ENCODE data around the gene NPEPPS.
"Not testable (repeated sequence)": the region's sequence is repeated elsewhere in the genome, so short reads cannot be mapped to it uniquely, and the experiment has no call there.

NPEPPS gene

GRCh38 chr17:47560517-47561043 lies 29.7 kb downstream of the NPEPPS start:
- DNase-seq (ENCODE audit: low read depth in 3 of 3), result not testable (repeated sequence)

GRCh38 chr17:47561698-47562405 lies 30.9 kb downstream of the NPEPPS start:
- not testable (repeated sequence) for DNase-seq (ENCODE audit: low read depth in 3 of 3)

- not testable (repeated sequence) for DNase-seq (ENCODE audit: low read depth in 3 of 3)
These were observed 31.4 kb downstream of the NPEPPS start for GRCh38 chr17:47562406-47562705.

- not testable (repeated sequence) for DNase-seq (ENCODE audit: low read depth in 3 of 3)
These were observed 36.4 kb downstream of the NPEPPS start for GRCh38 chr17:47567261-47567660.

- not testable (repeated sequence) for DNase-seq (ENCODE audit: low read depth in 3 of 3)
These were observed 41.7 kb downstream of the NPEPPS start for GRCh38 chr17:47572561-47572960.

- DNase-seq (ENCODE audit: low read depth in 3 of 3), result not testable (repeated sequence)
These were observed 51.5 kb downstream of the NPEPPS start for GRCh38 chr17:47582416-47582815.

- not testable (repeated sequence) for DNase-seq (ENCODE audit: low read depth in 3 of 3)
These were observed 55.6 kb downstream of the NPEPPS start for GRCh38 chr17:47586378-47587055.

- not testable (repeated sequence) for DNase-seq (ENCODE audit: low read depth in 3 of 3)
These were observed 62.6 kb downstream of the NPEPPS start for GRCh38 chr17:47593522-47593921.

- DNase-seq (ENCODE audit: low read depth in 3 of 3), result no peak
These were observed 73.1 kb downstream of the NPEPPS start for GRCh38 chr17:47603830-47604597.

GRCh38 chr17:47604598-47604927 lies 73.7 kb downstream of the NPEPPS start:
- no peak for DNase-seq (ENCODE audit: low read depth in 3 of 3)

- no peak for DNase-seq (ENCODE audit: low read depth in 3 of 3)
These were observed 74.1 kb downstream of the NPEPPS start for GRCh38 chr17:47605011-47605410.

GRCh38 chr17:47607481-47607880 lies 76.6 kb downstream of the NPEPPS start:
- no peak for DNase-seq (ENCODE audit: low read depth in 3 of 3)

- no peak for DNase-seq (ENCODE audit: low read depth in 3 of 3)
These were observed 80.8 kb downstream of the NPEPPS start for GRCh38 chr17:47611372-47612350.

- DNase-seq (ENCODE audit: low read depth in 3 of 3), result no peak
These were observed 85.0 kb downstream of the NPEPPS start for GRCh38 chr17:47615766-47616424.

GRCh38 chr17:47618410-47618809 lies 87.5 kb downstream of the NPEPPS start:
- no peak for DNase-seq (ENCODE audit: low read depth in 3 of 3)

- no peak for DNase-seq (ENCODE audit: low read depth in 3 of 3)
These were observed 89.8 kb downstream of the NPEPPS start for GRCh38 chr17:47620503-47621245.

GRCh38 chr17:47621293-47622179 lies 90.6 kb downstream of the NPEPPS start:
- no peak for DNase-seq (ENCODE audit: low read depth in 3 of 3)

- DNase-seq (ENCODE audit: low read depth in 3 of 3), result no peak
These were observed 91.3 kb downstream of the NPEPPS start for GRCh38 chr17:47622180-47622549.

GRCh38 chr17:47624727-47625068 lies 93.8 kb downstream of the NPEPPS start:
- DNase-seq (ENCODE audit: low read depth in 3 of 3), result no peak

Measured in stimulated activated CD4-positive, alpha-beta T cell treated with anti-CD3 and anti-CD28 coated beads, TNF-alpha, amount 100 ng/mL, for 24 hours (primary cell).